HG03439 (cell line): ENCODE results near the gene SLC6A6.

ENCODE experiments used
- ATAC-seq: cut with Tn5 transposase; IDR thresholded peaks from one replicate; pipeline ENCODE4 v1.9.1; 2021; ENCODE audit warnings: mild to moderate bottlenecking, moderate library complexity; ENCODE audit not compliant: unreplicated experiment

Gene SLC6A6

DNA sequence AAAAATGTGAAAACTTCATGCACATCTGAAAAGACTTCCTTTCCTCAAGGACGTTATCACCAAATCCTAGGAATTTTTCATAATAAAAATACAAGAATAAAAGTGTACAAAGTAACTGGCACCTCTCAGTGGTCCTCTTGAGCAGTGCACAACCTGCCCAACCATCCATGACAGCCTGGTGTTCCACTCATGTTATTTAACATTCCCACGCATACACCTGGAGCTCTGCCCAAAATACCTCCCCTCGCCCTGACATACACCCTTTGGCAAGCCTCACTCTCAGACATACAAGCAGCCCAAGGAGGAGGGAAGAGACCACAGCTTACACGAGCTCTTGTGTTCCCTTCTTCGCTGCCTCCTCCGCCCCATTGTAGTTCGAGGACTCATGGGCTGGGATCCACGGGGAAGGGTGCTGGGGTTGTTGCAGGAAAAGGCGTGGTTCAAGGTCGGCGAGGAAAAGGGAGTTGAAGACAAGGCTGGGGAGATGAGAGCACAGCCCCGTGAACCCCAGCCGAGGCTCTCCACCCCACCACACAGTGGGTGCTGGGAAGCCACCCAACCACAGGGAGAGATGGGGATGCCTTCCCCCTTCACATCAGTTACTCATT lies 114.4 kb downstream of the SLC6A6 start:
- no peak for ATAC-seq

DNA sequence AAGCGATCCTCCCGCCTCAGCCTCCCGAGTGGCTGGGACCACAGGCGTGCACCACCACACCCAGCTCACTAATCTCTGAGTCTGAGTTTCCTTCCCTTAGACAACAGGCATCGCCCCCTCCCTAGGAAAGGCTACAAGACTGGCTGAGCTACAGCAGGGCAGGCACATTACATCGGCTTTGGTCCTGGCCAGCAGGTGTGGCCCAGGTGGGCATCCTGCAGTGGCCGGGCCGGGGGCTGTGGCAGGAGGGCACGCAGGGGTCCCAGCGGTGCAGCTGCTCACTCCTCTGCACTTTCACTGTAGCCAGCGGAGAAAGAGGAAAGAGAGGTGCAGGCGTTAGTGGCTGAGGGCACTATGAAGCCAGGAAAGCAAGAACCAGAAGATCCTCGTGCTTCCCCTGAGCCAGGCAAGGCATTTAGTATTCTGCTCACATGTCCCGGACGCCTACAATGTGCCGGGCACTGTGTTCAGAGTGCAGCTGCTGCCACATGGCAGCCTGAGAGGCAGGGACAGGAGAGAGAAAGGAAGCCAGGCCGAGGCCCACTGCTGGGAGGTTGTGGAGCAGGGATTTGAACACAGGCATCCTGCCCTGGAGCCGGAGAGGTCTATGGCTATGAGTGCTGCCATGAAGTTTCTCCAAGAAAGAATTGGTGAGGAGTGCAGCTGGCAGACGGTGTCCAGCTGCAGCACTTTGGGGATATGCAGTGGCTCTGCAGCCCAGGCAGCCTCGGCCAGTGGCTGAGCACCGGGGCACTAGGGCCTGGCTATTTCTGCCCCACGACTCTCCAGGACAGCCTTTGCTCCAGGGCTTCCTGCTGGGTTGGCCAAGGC lies 115.4 kb downstream of the SLC6A6 start:
- ATAC-seq, result no peak

DNA sequence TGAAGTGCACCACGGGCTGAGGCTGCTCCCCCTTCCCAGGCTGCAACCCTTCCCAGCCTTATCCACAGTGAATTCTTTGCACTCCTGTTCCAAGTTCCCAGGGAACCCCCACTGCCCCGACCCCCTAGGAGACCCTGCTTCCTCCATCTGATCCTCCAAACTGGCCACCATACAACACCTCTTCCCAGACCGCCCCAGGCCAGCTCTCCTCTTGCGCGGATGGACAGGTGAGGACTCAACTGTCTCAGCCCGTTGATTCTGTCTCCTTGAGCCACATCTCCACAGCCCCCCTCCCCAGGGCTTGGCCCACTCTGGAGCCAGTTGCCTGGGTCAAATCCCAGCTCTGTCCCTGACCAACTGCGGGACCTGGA lies 116.0 kb downstream of the SLC6A6 start:
- ATAC-seq, result no peak

GRCh38 chr3:14518893-14519292 lies 116.5 kb downstream of the SLC6A6 start:
- ATAC-seq, result no peak

DNA sequence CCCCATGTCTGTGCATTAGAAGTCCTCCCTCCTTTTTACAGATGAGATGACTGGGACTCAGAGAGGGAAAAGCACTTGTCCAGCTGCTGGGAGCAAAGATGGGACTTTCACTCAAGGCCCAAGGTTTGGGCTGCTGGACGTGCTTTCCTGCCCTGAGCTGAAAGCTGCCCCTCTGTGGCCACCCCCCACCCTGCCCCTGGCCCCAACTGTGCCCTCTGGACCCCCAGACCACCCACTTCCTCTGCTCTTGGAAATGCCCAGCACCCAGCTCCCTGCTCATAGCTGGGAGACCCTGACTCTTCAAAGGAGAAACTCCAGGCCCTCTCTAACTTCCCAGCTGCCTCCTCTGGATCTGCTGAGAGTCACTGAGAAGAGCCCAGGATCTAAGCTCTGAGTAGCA lies 117.0 kb downstream of the SLC6A6 start:
- ATAC-seq, result no peak

DNA sequence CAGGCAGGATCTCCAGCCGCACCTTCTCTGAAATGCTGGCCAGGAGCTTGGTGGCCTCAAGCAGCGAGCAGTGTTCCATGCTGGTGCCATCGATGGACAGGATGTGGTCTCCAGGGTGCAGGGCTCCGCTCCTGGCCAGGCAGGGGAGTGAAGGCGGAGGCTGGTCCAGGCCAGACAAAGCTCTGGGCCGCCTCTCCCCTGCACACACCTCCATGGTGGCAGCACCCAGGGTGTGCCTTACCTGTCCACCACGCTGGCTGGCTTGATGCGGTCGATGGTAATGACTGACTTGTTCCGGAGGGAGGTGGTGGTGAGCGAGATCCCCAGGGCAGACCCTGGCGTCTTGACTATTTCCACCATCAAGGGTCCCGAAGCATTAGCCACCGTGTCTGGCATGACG lies 117.7 kb downstream of the SLC6A6 start:
- no peak for ATAC-seq

DNA sequence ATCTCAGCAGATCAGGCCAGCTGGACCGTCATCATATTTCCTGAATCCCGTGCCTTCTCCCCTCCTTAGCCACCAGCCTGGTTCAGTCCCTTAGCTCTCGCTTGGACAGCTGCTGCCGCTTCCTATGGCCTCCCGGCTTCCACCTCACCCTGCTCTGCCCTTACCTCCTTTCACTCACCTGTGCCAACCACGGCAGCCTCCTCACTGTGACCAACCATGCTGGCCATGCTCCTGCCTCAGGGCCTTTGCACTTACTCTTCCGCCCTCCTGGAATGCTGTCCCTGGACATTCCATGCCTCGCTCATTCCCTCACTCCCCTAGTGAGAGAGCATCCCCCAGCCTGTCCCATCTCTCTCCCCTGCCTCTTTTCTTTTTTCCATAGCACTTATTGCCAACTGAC lies 118.6 kb downstream of the SLC6A6 start:
- no peak for ATAC-seq

- ATAC-seq, result no peak
Observed at GRCh38 chr3:14521611-14522010, 119.2 kb downstream of the SLC6A6 start.

- ATAC-seq, result no peak
Observed at GRCh38 chr3:14522129-14522691, 119.8 kb downstream of the SLC6A6 start.

DNA sequence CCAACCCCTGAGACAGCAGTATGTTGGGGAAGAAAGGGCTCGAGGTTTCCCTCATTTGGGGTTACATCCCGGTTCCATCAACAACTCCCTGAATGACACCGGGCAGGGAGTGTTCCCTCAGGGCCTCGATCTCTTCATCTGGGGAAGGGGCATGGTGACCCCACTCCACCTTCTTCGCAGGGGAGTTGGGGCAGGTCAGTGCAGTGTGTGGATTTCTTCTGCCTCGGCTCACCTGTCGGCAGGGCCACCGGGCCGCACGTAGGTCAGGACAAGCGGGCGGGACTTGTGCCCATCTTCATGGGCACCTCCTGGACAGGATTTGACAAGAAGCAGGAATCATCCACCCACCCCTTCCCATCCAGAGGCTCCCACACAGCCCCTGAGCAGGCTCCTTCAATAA lies 120.4 kb downstream of the SLC6A6 start:
- no peak for ATAC-seq

DNA sequence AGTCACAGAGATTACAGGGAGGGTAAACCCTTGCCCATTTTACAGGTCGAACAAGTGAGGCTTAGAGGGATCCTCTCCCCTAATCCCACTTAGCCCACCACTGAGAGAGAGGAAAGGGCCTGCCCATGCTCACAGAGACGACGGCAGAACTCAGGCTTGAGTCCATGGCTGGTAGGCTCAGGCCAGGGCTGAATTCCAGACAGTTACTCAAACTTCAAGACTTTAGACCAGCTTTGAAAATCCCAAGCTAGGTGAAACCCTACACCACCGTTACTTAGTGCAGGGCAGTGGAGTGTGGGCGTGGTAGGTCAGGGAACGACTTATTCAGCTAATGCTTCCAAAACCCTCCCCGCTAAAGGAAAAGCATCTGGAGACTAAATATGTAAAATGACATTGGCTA lies 121.4 kb downstream of the SLC6A6 start:
- no peak for ATAC-seq

- no peak for ATAC-seq
Observed at GRCh38 chr3:14524311-14524711, 121.9 kb downstream of the SLC6A6 start.

DNA sequence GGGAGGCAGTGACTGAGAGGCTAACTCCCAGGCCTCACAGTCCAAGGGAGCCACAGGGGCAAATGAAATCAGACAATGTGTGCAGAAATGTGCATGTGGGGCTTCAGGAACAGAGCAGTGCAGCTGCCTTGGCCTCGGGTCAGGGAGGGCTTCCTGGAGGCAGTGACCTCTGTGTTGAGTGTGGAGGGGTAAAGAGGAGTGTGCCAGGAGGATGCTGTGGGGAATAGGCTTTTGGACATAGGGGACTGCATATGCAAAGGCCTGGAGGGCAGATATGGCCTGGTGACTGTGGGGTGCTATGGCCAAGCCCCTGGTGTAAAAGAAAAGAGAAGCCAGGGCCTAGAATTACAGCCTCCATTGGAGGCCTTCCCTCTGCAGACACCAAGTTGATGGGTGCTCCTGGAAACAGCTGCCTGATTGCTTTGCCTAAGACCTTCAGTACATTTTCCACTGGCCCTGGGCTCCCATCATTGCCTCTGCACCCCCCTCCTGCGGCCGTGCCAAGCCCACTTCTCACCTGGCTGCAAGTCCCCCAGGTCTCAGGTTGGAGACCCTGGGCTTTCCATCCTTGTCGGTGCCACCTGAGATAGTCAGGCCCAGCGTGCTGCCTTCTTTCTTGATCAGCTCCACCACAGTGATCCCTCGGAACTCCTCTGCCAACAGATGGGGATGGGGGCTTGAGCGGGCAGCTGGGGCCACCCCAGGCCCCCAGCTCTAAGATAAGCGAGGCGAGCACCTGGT lies 122.7 kb downstream of the SLC6A6 start:
- no peak for ATAC-seq

DNA sequence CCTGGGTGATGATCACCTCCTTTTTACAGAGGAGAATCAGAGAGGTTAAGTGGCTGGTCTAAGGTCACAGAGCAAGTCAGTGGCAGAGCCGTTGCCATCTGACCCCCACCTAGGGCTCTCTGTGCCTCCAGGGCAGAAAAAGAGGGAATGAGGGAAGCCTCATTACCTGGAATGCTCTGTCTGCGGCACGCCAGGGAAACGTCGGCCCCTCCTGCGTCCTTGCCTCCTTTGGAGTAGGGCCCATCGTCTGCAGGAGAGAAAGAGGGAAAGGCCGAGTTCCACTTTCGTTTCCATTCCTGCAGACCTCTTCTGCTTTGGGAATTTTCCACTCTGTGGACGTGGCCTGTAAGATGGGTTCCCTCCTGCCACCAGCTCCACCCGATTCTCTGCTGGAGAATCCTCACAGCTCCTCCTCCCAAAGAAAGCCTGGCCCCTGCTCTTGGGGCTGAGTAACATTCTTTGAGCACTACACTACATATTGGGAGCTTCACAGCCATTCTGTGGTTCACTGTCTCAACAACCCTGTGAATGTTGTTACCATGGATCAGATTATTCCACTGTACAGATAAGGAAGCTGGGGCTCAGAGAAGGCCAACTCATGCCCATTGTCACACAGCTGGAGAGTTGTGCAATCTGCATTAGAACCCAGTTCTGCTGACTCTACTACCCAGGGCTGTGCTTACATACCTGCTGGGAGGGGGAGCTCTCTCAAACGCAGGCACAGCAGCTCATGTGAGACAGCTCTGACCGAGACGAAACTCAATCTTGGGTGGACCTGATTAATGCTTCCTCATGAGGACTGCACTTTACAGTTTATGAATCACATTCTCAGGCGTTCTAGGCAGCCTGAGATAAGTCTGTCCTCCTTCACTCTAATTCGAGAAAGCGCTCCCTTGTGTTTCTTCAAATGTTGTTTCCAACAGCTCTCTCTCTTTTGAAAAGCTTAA lies 123.6 kb downstream of the SLC6A6 start:
- ATAC-seq, result no peak

GRCh38 chr3:14528081-14528480 lies 125.7 kb downstream of the SLC6A6 start:
- ATAC-seq, result no peak

DNA sequence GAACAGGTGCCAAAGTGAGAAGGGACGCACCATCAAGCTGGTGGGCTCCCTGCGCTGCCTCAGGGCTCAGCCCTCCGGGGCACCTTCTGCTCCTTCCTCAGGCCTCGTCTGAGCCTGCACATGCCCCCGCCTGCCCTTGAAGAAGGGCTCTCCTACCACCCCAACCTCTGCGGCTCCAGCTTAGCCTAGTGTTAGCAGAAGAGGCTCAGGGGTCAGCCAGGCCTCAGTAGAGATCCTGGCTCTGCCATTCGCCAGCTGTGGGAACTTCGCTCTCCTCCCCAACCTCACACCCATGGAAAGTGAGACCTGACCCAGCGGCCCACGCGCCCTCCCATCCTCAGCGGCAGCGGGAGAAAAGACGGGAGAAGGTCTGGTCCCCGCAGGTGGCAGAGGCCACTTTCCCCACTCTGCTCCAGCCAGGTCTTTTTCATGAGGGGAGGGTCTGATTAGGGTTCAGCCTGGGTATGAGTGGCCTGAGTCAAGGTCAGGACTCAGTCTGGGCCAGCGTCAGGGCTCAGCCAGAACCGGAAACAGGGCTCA lies 129.5 kb downstream of the SLC6A6 start:
- no peak for ATAC-seq

DNA sequence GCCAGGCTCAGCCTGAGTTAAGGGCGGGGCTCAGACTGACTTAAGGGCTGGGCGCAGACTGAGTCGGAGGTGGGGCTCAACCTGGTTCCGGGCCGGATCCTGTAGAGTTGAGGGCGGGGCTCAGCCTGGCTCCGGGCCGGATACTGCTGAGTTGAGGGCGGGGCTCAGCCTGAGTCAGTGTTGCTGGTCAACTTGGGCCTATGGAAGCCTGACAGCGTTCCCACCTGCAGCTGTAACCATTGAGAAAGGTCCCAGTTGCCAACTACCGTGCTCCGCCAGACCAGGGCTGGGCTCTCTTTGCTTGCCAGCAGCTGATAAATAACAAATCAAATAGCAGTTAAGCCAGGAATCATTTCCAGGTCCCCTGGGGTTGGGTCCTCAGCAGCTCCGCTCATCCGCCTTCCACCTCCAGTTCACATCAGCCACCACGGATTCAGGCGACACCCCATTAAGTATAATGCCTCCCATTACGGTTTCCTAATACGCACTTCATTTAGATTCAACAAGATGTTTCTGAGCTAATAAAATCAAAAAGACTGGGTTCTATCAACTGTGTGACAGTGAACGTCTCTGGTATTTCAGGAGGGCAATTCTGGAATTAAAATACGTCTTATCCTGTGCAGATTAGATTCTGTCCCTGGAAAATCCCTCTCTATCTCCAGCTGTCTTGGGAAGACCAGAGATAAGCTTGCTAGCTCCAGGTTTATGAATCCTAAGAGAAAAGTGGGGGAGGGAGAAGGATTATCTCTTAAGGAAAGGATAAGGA lies 130.5 kb downstream of the SLC6A6 start:
- ATAC-seq, result no peak

DNA sequence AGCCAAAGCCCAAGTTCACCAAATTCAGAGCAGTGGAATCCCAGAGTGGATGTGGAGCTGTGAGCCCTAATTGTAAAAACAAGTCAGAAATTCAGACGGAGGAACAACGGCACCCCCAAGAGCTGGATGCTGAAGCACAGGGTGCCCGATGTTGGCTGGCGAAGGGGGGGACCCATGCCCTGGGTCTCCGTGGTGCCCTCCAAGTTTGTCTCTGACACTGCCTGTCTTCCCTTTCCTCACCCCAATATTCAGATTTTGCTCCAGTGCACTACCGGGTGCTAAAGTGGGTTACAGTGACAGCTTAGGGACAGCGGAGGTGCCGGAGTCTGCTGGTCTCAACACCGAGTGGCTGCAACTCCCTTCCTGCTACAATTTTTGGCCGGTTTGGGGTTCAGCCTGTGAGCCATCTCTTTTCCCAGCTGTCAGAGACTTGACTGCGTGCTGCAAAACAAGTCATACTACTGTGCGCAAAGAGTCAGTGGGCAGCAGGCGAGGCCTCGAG lies 131.1 kb downstream of the SLC6A6 start:
- no peak for ATAC-seq

- ATAC-seq, result no peak
Observed at GRCh38 chr3:14534516-14535191, 132.2 kb downstream of the SLC6A6 start.
